Renal pelvis (tissue), 4 donors: ENCODE measurements around the gene NUBPL. TPM values are rescaled to one million over a fixed set of nuclear protein-coding genes. Genes with fewer than 3 reads are reported as not detected.
"Not testable (repeated sequence)": the region's sequence is repeated elsewhere in the genome, so short reads cannot be mapped to it uniquely, and the experiment has no call there.

Experiments used
- DNase-seq: peaks from one replicate; pipeline ENCODE4 v3.0.0-alpha.2; 2013
- polyA plus RNA-seq, 3 donors: library from polyadenylated mRNA; unstranded; fragments of 120-200 nt; gene quantifications; one replicate each; pipeline ENCODE4 v1.2.1, GENCODE V29; 2013; ENCODE audit not compliant: insufficient read length in 3 of 3

Gene NUBPL
- polyA plus RNA-seq, 3 donors, result 12.7 to 17.9 (median 15.1) TPM

GRCh38 chr14:31568161-31568560 lies 7.0 kb downstream of the NUBPL start:
- DNase-seq, result no peak

DNA sequence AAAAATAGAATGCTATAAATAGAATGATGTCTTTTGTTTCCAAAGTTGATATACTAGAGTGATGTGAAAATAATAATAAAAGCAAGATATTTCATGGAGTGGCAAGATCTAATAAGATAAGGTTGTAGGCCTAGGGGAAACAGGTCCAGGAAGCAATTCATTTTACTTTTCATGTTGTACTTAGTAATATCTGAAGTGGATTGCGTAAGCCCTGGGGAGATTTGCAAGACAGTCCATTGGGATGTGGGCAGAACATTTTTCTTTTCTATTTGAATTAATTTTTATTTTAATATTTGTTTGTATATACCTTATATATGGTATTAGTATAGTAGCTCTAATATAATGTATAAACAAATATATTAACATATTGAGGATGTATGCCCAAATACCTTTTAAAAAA lies 7.5 kb downstream of the NUBPL start:
- no peak for DNase-seq

DNA sequence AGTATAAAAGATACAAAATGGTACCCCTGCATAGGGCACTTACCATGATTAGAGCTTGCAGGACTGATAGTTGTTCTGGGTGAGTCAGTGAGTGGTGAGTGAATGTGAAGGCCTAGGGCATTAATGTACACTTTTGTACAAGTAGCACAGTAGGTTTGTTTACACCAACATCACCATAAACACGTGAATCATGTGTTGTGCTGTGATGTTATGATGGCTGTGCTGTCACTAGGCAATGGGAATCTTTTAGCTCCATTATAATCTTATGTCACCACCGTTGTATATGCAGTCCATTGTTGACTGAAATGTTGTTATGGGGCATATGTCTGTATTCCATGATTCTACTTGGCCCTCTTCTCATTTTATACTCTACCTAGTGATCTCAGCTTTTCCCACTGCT lies 11.8 kb downstream of the NUBPL start:
- no peak for DNase-seq

DNA sequence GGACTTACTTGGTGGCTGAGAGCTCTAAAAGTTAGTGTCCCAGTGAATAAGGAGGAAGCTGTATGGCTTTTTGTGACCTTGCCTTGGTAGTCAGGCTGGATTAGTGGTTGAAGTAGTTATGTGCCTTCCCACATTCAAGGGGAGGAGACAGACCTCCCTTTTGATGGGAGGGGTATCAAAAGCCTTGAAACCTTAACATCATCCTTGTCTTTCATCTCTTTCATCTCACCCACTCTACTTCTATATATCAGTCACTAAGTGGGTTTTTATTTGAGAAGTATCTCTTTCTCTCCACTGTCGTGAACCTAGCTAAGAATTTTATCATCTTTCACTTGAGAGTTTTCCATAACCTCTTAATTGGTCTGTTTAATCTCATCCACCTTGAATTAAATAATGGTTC lies 15.7 kb downstream of the NUBPL start:
- no peak for DNase-seq

GRCh38 chr14:31578266-31578665 lies 17.1 kb downstream of the NUBPL start:
- no peak for DNase-seq

DNA sequence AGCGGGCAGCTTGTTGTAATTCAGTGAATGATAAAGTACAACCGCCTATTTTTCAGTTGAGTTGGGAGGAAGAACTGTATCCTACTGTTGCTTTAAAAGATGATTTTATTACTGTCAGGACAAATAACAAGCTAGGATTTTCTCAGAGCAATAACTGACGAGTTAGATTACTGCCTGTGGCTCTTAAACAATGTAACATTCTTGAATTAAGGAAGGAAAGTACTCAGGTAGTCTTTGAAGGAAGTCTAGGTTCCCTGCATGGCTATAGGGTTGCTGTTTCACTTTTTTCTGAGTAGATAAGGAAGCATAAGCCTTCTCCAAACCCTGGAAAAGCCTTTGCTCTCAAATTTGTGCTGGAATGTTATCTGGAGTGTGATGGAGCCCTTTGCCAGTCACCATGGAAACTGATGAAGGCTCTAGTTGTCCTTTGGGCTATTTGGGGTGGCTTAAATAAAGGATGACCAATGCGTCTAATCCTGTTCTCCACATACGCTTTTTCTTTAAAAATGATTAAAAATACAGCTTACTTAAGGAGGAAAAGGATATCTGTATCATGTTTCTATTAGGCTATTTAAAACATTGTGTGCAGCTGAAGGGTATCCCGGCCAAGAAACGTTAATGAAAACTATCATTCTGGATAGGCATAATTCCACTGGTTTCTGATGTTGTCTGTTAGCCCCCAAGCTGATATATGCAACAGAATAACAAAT lies 17.7 kb downstream of the NUBPL start:
- no peak for DNase-seq

DNA sequence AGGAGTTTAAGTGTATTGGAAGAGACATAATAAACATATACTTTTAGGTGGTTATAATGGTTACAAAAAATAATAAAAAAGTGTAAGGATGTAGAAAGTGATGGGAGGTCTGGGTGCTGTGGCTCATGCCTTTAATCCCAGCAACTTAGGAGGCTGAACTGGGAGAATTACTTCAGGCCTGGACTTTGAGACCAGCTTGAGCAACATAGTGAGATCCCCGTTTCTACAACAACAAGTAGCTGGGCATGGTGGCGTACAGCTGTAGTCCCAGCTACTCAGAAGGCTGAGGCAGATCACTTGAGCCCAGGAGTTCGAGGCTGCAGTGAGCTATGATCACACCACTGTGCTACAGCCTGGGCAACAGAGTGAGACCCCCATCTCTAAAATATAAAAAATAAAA lies 19.0 kb downstream of the NUBPL start:
- no peak for DNase-seq

- DNase-seq, result no peak
These were observed 21.1 kb downstream of the NUBPL start for GRCh38 chr14:31582286-31582691.

DNA sequence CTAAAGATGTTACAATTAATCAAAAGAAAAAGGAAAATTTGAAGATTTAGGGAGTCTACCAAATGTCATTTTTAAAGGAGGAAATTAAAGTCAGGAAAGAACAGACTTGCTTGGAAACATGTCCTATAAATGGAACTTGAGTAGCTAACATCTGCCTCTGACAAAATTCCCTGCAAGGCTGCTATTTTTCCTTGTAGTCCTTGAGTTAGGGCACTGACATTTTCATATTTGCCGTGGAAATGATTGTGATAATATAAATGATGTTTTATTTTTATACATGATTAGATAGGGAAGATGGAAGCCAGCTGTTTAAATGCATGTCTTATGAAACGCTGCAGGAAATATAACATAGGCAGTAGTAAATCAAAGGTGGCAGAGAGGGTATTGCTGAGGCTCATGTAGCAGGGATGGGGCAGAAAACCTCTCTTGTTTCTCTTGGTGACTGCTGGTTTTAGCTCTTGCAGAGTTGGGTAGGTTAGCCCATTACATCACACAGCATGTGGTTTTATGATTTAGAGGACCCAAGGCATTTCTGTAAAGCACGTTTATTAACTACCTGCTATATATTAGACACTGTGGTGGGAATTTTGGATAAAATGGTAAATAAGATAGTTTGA lies 21.7 kb downstream of the NUBPL start:
- no peak for DNase-seq

GRCh38 chr14:31590206-31590605 lies 29.0 kb downstream of the NUBPL start:
- no peak for DNase-seq

DNA sequence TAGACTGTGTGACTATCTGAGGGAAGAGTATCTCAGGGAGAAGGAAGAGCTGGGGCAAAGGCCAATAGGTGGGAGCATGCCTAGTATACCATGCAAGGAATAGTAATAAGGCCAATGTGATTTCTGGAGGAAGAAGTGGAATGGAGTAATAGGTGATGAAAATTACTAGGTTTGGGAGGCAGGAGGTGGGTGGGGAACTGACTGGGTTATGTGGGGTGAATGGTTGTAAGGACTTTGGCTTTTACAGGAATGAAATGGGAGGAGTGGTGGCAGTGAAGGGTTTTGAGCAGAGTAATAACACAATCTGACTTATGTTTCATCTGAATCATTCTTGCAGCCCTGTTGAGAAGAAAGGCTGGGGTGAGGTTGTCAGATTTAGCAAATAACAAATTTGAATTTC lies 30.9 kb downstream of the NUBPL start:
- no peak for DNase-seq

GRCh38 chr14:31592631-31593030 lies 31.4 kb downstream of the NUBPL start:
- no peak for DNase-seq

- no peak for DNase-seq
These were observed 35.3 kb downstream of the NUBPL start for GRCh38 chr14:31596342-31597095.

GRCh38 chr14:31605702-31606101 lies 44.5 kb downstream of the NUBPL start:
- DNase-seq, result no peak

GRCh38 chr14:31611778-31612433 lies 50.7 kb downstream of the NUBPL start:
- no peak for DNase-seq

GRCh38 chr14:31613188-31613587 lies 52.0 kb downstream of the NUBPL start:
- DNase-seq, result no peak

- not testable (repeated sequence) for DNase-seq
These were observed 57.7 kb downstream of the NUBPL start for GRCh38 chr14:31618884-31619283.

GRCh38 chr14:31619440-31619839 lies 58.2 kb downstream of the NUBPL start:
- no peak for DNase-seq

DNA sequence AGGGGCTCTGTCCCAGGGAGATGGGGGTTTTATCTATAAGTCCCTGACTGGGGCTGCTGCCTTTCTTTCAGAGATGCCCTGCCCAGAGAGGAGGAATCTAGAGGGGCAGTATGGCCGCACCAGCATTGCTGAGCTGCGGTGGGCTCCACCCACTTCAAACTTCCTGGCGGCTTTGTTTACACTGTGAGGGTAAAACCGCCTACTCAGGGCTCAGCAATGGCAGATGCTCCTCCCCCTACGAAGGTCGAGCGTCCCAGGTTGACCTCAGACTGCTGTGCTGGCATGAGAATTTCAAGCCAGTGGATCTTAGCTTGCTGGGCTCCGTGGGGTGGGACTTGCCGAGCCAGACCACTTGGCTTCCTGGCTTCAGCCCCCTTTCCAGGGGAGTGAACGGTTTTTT lies 59.7 kb downstream of the NUBPL start:
- not testable (repeated sequence) for DNase-seq

DNA sequence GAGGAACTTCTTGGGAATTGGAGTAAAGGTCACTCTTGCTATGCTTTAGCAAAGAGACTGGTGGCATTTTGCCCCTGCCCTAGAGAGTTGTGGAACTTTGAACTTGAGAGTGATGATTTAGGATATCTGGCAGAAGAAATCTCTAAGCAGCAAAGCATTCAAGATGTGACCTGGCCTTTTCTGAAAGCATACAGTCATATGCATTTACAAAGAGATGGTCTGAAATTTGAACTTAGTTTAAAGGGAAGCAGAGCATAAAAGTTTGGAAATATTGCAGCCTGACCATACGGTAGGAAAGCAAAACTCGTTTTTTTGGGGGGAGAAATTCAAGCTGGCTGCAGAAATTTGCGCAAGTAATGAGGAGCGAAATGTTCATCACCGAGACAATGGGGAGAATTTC lies 60.9 kb downstream of the NUBPL start:
- no peak for DNase-seq

DNA sequence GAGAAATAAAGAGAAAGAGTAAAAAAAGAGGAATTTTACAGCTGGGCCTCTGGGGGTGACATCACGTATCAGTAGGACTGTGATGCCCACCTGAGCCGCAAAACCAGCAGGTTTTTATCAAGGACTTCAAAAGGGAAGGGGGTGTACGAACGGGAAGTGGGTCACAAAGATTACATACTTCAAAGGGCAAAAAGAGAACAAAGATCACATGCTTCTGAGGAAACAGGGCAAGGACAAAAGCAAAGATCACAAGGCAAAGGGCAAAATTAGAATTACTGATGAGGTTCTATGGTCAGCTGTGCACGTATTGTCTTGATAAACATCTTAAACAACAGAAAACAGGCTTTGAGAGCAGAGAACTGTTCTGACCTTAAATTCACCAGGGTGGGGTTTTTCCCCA lies 91.7 kb downstream of the NUBPL start:
- not testable (repeated sequence) for DNase-seq

DNA sequence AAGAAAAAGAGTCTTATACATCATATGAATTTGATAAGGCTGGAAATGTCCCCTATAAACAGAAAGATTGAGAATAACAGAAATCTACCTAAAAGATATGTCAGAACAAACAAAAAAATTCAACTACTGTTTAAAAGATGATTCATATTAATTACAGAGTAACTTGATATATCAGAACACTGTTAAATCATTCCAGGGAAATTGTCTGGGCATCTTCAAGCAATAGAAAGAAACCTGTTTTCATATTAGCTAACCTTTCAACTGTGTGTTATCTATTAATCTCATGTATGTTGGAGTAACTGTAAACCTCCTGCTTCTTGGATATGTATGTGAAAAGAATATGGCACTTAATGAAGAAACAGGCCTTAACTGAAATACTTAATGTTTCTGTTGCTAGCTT lies 96.7 kb downstream of the NUBPL start:
- no peak for DNase-seq

- no peak for DNase-seq
These were observed 98.1 kb downstream of the NUBPL start for GRCh38 chr14:31659278-31659677.
